ENCODE results near the gene TRPM3. TPM values are rescaled to one million over a fixed set of nuclear protein-coding genes. Genes with fewer than 3 reads are reported as not detected.

Gene TRPM3
- total RNA-seq, 3 donors from 2014 or later, result not detected

DNA sequence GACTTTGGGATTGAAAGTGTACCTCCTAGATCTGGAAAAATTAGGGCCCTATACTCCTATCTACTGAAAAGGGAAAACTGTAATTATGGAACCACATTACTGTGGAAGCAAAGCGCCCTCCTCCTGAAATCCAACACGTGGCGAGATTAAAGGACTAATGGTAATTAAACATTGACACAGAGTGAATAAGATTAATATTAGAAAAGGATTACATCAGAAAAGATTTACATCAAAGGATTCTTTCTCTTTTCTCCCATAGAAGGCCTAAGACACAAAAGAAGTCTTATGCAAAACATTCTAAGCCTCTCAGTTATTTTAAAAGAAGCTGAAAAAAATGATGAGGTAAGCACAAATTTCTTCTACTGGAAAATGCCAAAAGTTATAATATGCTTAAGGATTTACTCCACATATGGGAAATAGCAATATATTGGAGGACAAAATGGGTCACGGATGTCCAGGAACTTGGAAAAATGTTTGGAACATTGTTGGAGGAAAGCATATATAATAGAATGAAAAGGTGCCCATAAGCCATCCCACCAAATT lies 227.8 kb downstream of the TRPM3 start:
- H3K4me3 Mint-ChIP-seq, result no peak overlapping the region
- ATAC-seq (no peak), DNase-seq (no peak)
- H3K27me3 Mint-ChIP-seq (ENCODE audit: low read depth), result peaks cover 3% of the 10 kb centered on the region
- no peaks in the 10 kb centered on the region for H3K36me3 Mint-ChIP-seq (ENCODE audit: insufficient read depth)
- H3K9me3 Mint-ChIP-seq, result no peaks in the 10 kb centered on the region
- H3K4me1 Mint-ChIP-seq (ENCODE audit: low read depth), result no peaks in the 10 kb centered on the region

DNA sequence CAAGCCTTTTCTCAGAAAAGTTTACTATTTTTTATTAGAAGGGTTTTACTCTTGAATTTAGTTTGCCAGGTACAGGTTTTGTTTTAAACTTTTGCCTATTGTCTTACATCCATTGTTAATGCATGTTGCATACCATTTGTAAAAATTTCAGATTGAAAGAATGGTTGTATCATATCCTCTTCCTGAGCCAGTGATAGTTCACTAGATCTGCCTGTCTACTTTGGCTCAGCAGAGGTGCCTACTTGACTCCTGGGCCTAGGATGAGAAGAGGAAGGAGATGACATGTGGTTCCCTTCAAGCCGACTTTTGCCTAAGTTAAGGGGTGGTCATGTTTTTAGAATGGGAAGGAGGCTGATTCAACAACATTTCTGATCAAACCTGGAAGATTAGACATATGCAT lies 232.9 kb downstream of the TRPM3 start:
- Mint-ChIP-seq H3K9me3 (no peaks in the 10 kb centered on the region), H3K4me3 (no peak overlapping the region), H3K36me3 (ENCODE audit: insufficient read depth) (no peaks in the 10 kb centered on the region), H3K27me3 (ENCODE audit: low read depth) (peaks cover 7% of the 10 kb centered on the region), H3K4me1 (ENCODE audit: low read depth) (no peaks in the 10 kb centered on the region)
- ATAC-seq, result no peak
- DNase-seq, result no peak

- Mint-ChIP-seq H3K36me3 (ENCODE audit: insufficient read depth) (no peaks in the 10 kb centered on the region), H3K4me1 (ENCODE audit: low read depth) (no peaks in the 10 kb centered on the region)
These were observed 233.6 kb downstream of the TRPM3 start for GRCh38 chr9:70887826-70888225.

GRCh38 chr9:70883963-70884793 lies 237.2 kb downstream of the TRPM3 start:
- DNase-seq (no peak), ATAC-seq (no peak)
- Mint-ChIP-seq H3K4me3 (no peak overlapping the region), H3K4me1 (ENCODE audit: low read depth) (no peaks in the 10 kb centered on the region), H3K27me3 (ENCODE audit: low read depth) (peaks cover 5% of the 10 kb centered on the region), H3K9me3 (no peaks in the 10 kb centered on the region), H3K36me3 (ENCODE audit: insufficient read depth) (no peaks in the 10 kb centered on the region)

More at GRCh38 chr9:70887826-70888225, 233.6 kb downstream of the TRPM3 start:
- H3K27me3 Mint-ChIP-seq (ENCODE audit: low read depth), result peaks cover 7% of the 10 kb centered on the region
- H3K9me3 Mint-ChIP-seq, result no peaks in the 10 kb centered on the region
- DNase-seq (no peak), ATAC-seq (no peak)
- H3K4me3 Mint-ChIP-seq, result no peak overlapping the region

- DNase-seq (no peak), ATAC-seq (no peak)
- Mint-ChIP-seq H3K36me3 (ENCODE audit: insufficient read depth) (no peaks in the 10 kb centered on the region), H3K27me3 (ENCODE audit: low read depth) (peaks cover 1% of the 10 kb centered on the region), H3K4me1 (ENCODE audit: low read depth) (no peaks in the 10 kb centered on the region), H3K4me3 (no peak overlapping the region), H3K9me3 (no peaks in the 10 kb centered on the region)
These were observed 238.4 kb downstream of the TRPM3 start for GRCh38 chr9:70883056-70883455.

- Mint-ChIP-seq H3K9me3 (no peaks in the 10 kb centered on the region), H3K4me3 (no peak overlapping the region), H3K4me1 (ENCODE audit: low read depth) (no peaks in the 10 kb centered on the region), H3K27me3 (ENCODE audit: low read depth) (peaks cover 1% of the 10 kb centered on the region), H3K36me3 (ENCODE audit: insufficient read depth) (no peaks in the 10 kb centered on the region)
- DNase-seq, result no peak
- ATAC-seq, result no peak
These were observed 240.1 kb downstream of the TRPM3 start for GRCh38 chr9:70881333-70881732.

- H3K4me1 Mint-ChIP-seq (ENCODE audit: low read depth), result no peaks in the 10 kb centered on the region
- peaks cover 1% of the 10 kb centered on the region for H3K27me3 Mint-ChIP-seq (ENCODE audit: low read depth)
- no peak overlapping the region for H3K4me3 Mint-ChIP-seq
- no peaks in the 10 kb centered on the region for H3K36me3 Mint-ChIP-seq (ENCODE audit: insufficient read depth)
- ATAC-seq (no peak), DNase-seq (no peak)
- no peaks in the 10 kb centered on the region for H3K9me3 Mint-ChIP-seq
These were observed 240.9 kb downstream of the TRPM3 start for GRCh38 chr9:70880535-70880934.

DNA sequence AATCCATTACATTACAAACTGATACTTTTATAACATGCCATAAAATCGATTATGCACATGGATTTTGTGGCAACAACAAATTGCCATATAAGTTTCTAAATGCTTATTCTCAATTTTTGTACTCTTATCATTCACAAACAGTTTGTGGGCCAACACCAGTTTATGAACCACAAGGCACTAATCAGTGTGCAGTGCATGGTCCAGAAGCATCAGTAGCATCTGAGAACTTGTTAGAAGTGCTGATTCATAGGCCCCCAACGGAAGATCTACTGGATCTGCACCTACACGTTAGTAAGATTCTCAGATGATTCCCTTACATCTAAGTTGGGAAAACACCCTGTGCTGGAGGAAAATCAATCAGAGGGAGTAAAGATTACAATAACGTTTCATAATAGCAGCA lies 242.8 kb downstream of the TRPM3 start:
- Mint-ChIP-seq H3K4me1 (ENCODE audit: low read depth) (no peaks in the 10 kb centered on the region), H3K36me3 (ENCODE audit: insufficient read depth) (no peaks in the 10 kb centered on the region), H3K4me3 (no peak overlapping the region), H3K27me3 (ENCODE audit: low read depth) (peaks cover 3% of the 10 kb centered on the region), H3K9me3 (peaks cover under 1% of the 10 kb centered on the region)
- no peak for DNase-seq
- ATAC-seq, result no peak

DNA sequence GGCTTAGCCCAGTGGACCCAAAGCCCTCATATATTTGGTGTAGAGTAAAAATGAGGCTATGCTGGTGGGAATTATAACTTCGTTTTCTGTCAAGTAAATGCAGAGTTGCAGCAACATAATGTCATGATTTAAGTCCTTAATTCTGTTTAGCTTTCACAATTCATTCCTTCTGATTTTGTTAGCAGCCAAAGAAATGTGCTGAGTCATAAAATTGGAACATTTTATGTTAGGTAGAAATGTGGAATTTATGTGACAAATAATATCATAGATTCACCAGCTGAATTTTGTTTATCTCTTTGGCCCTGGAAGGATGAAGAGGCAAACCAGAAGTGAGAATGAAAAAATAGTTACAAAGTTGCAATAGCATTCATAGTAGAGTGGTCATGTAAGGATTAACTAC lies 247.0 kb downstream of the TRPM3 start:
- ATAC-seq (no peak), DNase-seq (no peak)
- H3K27me3 Mint-ChIP-seq (ENCODE audit: low read depth), result peaks cover 7% of the 10 kb centered on the region
- peaks cover 4% of the 10 kb centered on the region for H3K9me3 Mint-ChIP-seq
- H3K36me3 Mint-ChIP-seq (ENCODE audit: insufficient read depth), result no peaks in the 10 kb centered on the region
- no peaks in the 10 kb centered on the region for H3K4me1 Mint-ChIP-seq (ENCODE audit: low read depth)
- no peak overlapping the region for H3K4me3 Mint-ChIP-seq

- ATAC-seq, result no peak
- no peak for DNase-seq
- no peaks in the 10 kb centered on the region for H3K36me3 Mint-ChIP-seq (ENCODE audit: insufficient read depth)
- no peaks in the 10 kb centered on the region for H3K4me1 Mint-ChIP-seq (ENCODE audit: low read depth)
- H3K4me3 Mint-ChIP-seq, result no peak overlapping the region
- H3K9me3 Mint-ChIP-seq, result peaks cover 4% of the 10 kb centered on the region
- H3K27me3 Mint-ChIP-seq (ENCODE audit: low read depth), result peaks cover 7% of the 10 kb centered on the region
These were observed 247.9 kb downstream of the TRPM3 start for GRCh38 chr9:70873506-70873905.

DNA sequence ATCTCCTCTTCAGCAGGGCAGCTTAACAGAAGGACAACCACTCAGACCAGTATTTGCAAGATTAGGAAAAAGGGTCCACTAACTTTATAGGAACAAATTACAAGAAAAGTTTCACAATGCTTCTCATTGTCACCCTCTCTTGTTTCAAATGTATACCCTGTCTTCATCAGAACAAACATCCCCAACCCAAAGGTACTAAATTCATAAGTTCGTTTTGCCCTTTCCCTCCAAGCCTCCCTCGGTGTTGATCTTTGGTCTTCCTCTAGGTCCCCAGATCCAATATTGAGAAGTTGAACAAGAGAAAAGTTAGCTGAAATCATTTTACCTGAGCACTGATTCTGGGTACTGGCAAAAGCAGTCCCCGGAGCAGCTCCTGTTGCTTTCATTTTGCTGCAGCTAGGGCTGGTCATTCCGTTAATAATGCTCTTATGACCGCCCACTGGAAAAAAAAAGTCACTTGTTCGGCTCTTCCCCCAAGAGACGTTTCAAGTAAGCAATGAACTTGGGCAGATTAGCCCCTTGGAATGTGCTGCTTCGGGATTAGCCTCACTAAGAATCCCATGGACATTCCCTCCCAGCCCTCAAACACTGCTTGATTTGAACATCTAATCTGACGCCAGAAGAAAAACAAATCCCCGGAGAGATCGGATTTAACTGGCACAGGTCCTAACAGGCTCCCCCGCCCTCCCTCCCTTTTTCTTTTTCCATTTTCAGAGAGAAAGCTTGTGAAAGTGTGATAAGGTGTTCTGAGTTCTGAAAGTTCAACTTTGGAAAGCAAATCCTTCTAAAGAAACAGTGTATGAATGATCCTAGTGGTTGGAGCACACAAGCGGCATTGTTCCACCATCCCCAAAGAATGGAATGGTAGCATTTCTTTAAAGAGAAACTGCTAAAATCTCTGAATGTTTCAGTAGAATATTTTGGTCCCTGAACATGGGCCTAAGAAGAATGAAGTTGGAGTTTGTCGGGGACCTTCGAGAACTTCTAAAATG lies 252.5 kb downstream of the TRPM3 start:
- Mint-ChIP-seq H3K9me3 (peaks cover 4% of the 10 kb centered on the region), H3K4me3 (no peak overlapping the region), H3K27me3 (ENCODE audit: low read depth) (peaks cover 7% of the 10 kb centered on the region), H3K36me3 (ENCODE audit: insufficient read depth) (no peaks in the 10 kb centered on the region), H3K4me1 (ENCODE audit: low read depth) (no peaks in the 10 kb centered on the region)
- ATAC-seq (no peak), DNase-seq (no peak)

- Mint-ChIP-seq H3K36me3 (ENCODE audit: insufficient read depth) (no peaks in the 10 kb centered on the region), H3K4me1 (ENCODE audit: low read depth) (no peaks in the 10 kb centered on the region), H3K9me3 (no peaks in the 10 kb centered on the region), H3K27me3 (ENCODE audit: low read depth) (peaks cover 4% of the 10 kb centered on the region), H3K4me3 (no peak overlapping the region)
- no peak for ATAC-seq
- DNase-seq, result no peak
These were observed 253.4 kb downstream of the TRPM3 start for GRCh38 chr9:70868041-70868440.

DNA sequence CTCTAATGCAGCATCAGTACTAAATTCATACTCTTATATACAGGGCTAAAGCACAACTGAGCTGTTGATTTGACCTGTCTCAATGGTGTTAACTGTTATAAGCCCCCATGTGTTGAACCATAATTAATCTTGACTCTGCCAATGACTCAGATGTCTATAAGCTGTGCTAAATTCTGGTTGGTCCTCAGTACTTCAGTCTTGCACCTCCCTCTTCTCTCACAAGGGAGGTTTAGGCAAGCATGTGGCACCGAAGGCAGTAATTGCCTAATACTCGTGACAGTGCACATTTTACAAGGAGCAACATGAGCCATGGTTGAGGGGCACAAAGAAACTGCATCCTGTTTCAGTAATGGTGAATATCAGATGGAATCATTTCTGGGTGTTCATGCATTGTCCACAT lies 255.9 kb downstream of the TRPM3 start:
- ATAC-seq (no peak), DNase-seq (no peak)
- H3K4me1 Mint-ChIP-seq (ENCODE audit: low read depth), result no peaks in the 10 kb centered on the region
- no peaks in the 10 kb centered on the region for H3K36me3 Mint-ChIP-seq (ENCODE audit: insufficient read depth)
- no peak overlapping the region for H3K4me3 Mint-ChIP-seq
- H3K27me3 Mint-ChIP-seq (ENCODE audit: low read depth), result peaks cover 4% of the 10 kb centered on the region
- no peaks in the 10 kb centered on the region for H3K9me3 Mint-ChIP-seq

DNA sequence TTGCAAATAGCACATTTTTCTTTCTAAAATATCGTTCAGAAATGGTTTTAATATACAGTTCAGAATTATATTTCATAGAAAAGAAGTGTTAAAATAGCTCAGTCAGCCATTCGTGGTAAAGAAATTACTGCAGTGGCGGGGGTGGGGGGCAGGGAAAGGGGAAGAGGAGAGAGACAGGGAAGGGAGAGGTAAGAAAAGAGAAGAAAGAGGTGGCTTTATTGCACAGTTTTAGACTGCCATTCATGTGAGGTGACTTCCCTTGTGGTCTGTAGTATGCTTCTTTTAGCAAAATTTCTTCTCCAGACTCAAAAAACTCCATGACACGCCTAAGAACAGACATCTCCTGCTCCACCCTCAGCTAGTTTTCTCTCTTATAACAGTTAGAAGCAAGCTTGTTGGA lies 259.6 kb downstream of the TRPM3 start:
- ATAC-seq (no peak), DNase-seq (no peak)
- no peaks in the 10 kb centered on the region for H3K4me1 Mint-ChIP-seq (ENCODE audit: low read depth)
- H3K36me3 Mint-ChIP-seq (ENCODE audit: insufficient read depth), result no peaks in the 10 kb centered on the region
- H3K9me3 Mint-ChIP-seq, result no peaks in the 10 kb centered on the region
- H3K27me3 Mint-ChIP-seq (ENCODE audit: low read depth), result peaks cover 1% of the 10 kb centered on the region
- H3K4me3 Mint-ChIP-seq, result no peak overlapping the region
